DOHH2 (cell line): Measurements from ENCODE around the gene MPZL3.

Source experiments
- H3F3A ChIP-seq: fragments of 200-600 bp; sonication (generic), shearing (Covaris generic); 2 replicates; pipeline ENCODE4 v1.6.0; 2016; ENCODE audit warnings: antibody characterized with exemption, mild to moderate bottlenecking; ENCODE audit not compliant: control insufficient read depth, insufficient read depth
- H3K27ac ChIP-seq: fragments of 200-600 bp; sonication (generic); 2 replicates; pipeline ENCODE4 v1.5.1; 2014; ENCODE audit warnings: low read depth, mild to moderate bottlenecking, low read length, moderate library complexity
- H3K27me3 ChIP-seq: fragments of 200-600 bp; sonication (generic); 2 replicates; pipeline ENCODE4 v1.6.1; 2014; ENCODE audit warnings: mild to moderate bottlenecking, low read length, mixed read lengths; ENCODE audit not compliant: control insufficient read depth
- H3K36me3 ChIP-seq: fragments of 200-600 bp; sonication (generic); 2 replicates; pipeline ENCODE4 v1.6.1; 2014; ENCODE audit warnings: mild to moderate bottlenecking, low read length, moderate library complexity, mixed read lengths; ENCODE audit not compliant: control insufficient read depth
- H3K4me1 ChIP-seq: fragments of 200-600 bp; sonication (generic); 2 replicates; pipeline ENCODE4 v1.6.1; 2014; ENCODE audit warnings: mild to moderate bottlenecking, low read length, mixed read lengths; ENCODE audit not compliant: control insufficient read depth
- H3K4me2 ChIP-seq: fragments of 200-600 bp; sonication (generic); 2 replicates; pipeline ENCODE4 v1.6.0; 2014; ENCODE audit warnings: mild to moderate bottlenecking, low read length, moderate library complexity
- H3K4me3 ChIP-seq: fragments of 200-600 bp; sonication (generic); 2 replicates; pipeline ENCODE4 v1.5.1; 2014; ENCODE audit warnings: mild to moderate bottlenecking, low read length, mixed read lengths
- H3K79me2 ChIP-seq: fragments of 200-600 bp; sonication (generic); 2 replicates; pipeline ENCODE4 v1.6.1; 2014; ENCODE audit warnings: mild to moderate bottlenecking, low read length, mixed read lengths; ENCODE audit not compliant: control insufficient read depth
- H3K9me2 ChIP-seq: fragments of 200-600 bp; sonication (generic); replicated peaks from 2 replicates; pipeline ENCODE4 v1.6.1; 2014; ENCODE audit warnings: mild to moderate bottlenecking, low read length, mixed read lengths; ENCODE audit not compliant: control insufficient read depth
- H3K9me3 ChIP-seq: fragments of 200-600 bp; sonication (generic); 2 replicates; pipeline ENCODE4 v1.6.1; 2014; ENCODE audit warnings: antibody characterized with exemption, low read length, mixed read lengths; ENCODE audit not compliant: control insufficient read depth, insufficient read depth
- H4K20me1 ChIP-seq: fragments of 200-600 bp; sonication (generic); 2 replicates; pipeline ENCODE4 v1.6.0; 2014; ENCODE audit warnings: low read depth, mild to moderate bottlenecking, antibody characterized with exemption, low read length, moderate library complexity; ENCODE audit not compliant: control insufficient read depth, insufficient read depth
- EZH2phosphoT487 ChIP-seq: fragments of 200-600 bp; sonication (generic); IDR thresholded peaks from 2 replicates; pipeline ENCODE4 v1.6.1; 2017; ENCODE audit warnings: borderline replicate concordance, mild to moderate bottlenecking, antibody characterized with exemption, low read length, moderate library complexity, mixed read lengths
- TF ChIP-seq, protein P1 (sequence below): fragments of 200-600 bp; sonication (generic); IDR thresholded peaks from one replicate; pipeline ENCODE4 v1.5.1; 2014; ENCODE audit warnings: antibody characterized with exemption, mild to moderate bottlenecking, low read depth, low read length; ENCODE audit not compliant: poor library complexity, severe bottlenecking

The MPZL3 gene

DNA sequence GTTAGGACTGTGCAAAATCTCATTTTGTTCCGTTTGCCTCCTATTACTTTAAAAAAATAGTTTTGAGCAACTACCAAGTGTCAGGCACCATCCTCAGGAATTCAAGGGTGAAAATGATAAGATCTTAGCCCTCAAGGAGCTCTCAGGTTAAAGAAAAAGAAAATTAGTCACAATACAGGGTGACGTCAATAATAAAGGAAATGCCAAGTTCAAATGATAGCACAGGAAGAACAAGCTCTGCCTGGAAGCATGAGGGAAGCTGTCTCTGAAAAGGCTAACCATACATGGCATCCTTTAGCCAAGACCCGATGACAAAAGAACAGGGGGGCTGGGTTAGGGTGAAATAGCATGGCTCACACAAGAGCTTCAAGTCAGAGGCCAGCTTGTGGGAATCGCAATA, 23.0 kb upstream of the MPZL3 start:
- H3K9me3 ChIP-seq: no peaks in the 10 kb centered on the region
- no peak overlapping the region for H3K27ac ChIP-seq
- TF ChIP-seq, protein P1, sequence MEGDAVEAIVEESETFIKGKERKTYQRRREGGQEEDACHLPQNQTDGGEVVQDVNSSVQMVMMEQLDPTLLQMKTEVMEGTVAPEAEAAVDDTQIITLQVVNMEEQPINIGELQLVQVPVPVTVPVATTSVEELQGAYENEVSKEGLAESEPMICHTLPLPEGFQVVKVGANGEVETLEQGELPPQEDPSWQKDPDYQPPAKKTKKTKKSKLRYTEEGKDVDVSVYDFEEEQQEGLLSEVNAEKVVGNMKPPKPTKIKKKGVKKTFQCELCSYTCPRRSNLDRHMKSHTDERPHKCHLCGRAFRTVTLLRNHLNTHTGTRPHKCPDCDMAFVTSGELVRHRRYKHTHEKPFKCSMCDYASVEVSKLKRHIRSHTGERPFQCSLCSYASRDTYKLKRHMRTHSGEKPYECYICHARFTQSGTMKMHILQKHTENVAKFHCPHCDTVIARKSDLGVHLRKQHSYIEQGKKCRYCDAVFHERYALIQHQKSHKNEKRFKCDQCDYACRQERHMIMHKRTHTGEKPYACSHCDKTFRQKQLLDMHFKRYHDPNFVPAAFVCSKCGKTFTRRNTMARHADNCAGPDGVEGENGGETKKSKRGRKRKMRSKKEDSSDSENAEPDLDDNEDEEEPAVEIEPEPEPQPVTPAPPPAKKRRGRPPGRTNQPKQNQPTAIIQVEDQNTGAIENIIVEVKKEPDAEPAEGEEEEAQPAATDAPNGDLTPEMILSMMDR: no peak
- TF ChIP-seq EZH2phosphoT487: no peak
- no peaks in the 10 kb centered on the region for H4K20me1 ChIP-seq
- H3K27me3 ChIP-seq: no peaks in the 10 kb centered on the region
- H3K36me3 ChIP-seq: no peaks in the 10 kb centered on the region
- H3K4me3 ChIP-seq: no peak overlapping the region
- H3K4me1 ChIP-seq: peaks cover 8% of the 10 kb centered on the region
- no peaks in the 10 kb centered on the region for H3F3A ChIP-seq
- no peaks in the 10 kb centered on the region for H3K9me2 ChIP-seq
- no peak overlapping the region for H3K4me2 ChIP-seq
- H3K79me2 ChIP-seq: no peaks in the 10 kb centered on the region

DNA sequence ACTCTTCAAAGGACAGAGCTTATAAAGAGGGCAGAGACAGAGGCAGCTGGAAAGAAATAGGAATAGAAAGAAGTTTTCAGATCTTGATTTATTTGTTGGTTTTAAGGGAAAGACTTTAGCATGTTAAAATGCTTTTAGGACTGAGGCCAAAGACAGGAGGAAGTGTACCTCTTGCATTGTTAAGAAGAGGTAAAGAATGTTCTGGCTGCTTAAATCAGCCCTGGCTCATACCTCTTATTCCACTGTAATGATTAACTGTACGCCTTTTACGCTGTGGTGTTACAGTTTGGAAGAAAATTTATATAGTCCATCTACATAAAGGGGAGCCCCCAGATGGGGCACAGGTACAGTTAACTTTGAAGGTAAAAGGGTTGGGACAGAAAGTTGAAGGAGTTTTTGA, 22.0 kb upstream of the MPZL3 start:
- Histone ChIP-seq H3K9me2 (no peaks in the 10 kb centered on the region), H3K79me2 (no peaks in the 10 kb centered on the region), H3K27me3 (no peaks in the 10 kb centered on the region), H3K4me3 (no peak overlapping the region), H4K20me1 (no peaks in the 10 kb centered on the region), H3F3A (no peaks in the 10 kb centered on the region), H3K36me3 (no peaks in the 10 kb centered on the region), H3K27ac (no peak overlapping the region), H3K9me3 (no peaks in the 10 kb centered on the region), H3K4me2 (no peak overlapping the region), H3K4me1 (peaks cover 6% of the 10 kb centered on the region)
- no peak for TF ChIP-seq EZH2phosphoT487
- TF ChIP-seq, protein P1: no peak

DNA sequence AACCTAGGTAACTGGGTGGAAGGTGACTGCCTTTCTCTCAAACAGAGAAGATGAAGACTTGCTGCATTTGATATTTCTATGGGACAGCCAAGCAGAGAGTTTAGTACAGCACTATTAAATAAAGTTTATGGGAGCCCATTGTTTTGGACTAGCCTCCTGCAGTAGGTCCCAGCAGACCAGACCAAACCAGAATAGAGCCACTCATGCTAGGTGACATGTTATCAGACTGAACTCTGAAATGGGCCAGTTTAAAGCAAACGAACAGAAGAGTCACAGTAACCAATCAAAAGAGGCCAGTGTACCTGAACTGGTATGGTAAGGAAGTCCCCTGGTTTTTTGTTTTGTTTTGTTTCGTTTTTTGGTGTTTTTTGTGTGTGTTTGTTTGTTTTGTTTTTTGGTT, 19.8 kb upstream of the MPZL3 start:
- H3K9me2 ChIP-seq: no peaks in the 10 kb centered on the region
- TF ChIP-seq EZH2phosphoT487: no peak
- TF ChIP-seq, protein P1: no peak
- H3K27ac ChIP-seq: no peak overlapping the region
- H4K20me1 ChIP-seq: no peaks in the 10 kb centered on the region
- H3K4me3 ChIP-seq: no peak overlapping the region
- no peaks in the 10 kb centered on the region for H3K9me3 ChIP-seq
- H3K4me2 ChIP-seq: no peak overlapping the region
- H3K27me3 ChIP-seq: no peaks in the 10 kb centered on the region
- no peaks in the 10 kb centered on the region for H3F3A ChIP-seq
- H3K79me2 ChIP-seq: no peaks in the 10 kb centered on the region
- H3K36me3 ChIP-seq: no peaks in the 10 kb centered on the region
- peaks cover 6% of the 10 kb centered on the region for H3K4me1 ChIP-seq

DNA sequence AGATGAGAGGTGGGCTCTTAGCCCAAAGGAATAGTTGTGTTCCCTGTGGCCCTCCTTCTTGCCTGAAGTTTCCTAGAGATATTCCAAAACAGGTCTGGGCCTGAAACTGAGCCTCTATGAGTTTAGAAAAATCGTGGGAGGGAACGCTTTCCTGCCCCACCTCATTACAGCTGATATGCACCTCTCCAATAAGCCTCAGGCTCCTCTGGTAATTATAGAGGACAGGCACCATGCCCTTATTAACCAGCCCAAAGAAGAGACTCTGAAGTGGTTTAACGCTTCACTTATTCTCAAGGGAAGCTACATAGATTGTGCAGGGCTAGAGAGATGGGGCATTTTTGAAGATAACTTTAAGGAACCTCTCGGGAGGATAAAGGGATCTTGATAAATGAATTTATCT, 15.3 kb upstream of the MPZL3 start:
- Histone ChIP-seq H3K4me2 (no peak overlapping the region), H3K4me1 (peaks cover 15% of the 10 kb centered on the region), H3K27me3 (peaks cover 16% of the 10 kb centered on the region), H3K9me2 (no peaks in the 10 kb centered on the region), H3F3A (no peaks in the 10 kb centered on the region), H3K36me3 (no peaks in the 10 kb centered on the region), H3K9me3 (no peaks in the 10 kb centered on the region), H3K4me3 (no peak overlapping the region), H4K20me1 (no peaks in the 10 kb centered on the region), H3K79me2 (no peaks in the 10 kb centered on the region), H3K27ac (no peak overlapping the region)
- no peak for TF ChIP-seq EZH2phosphoT487
- TF ChIP-seq, protein P1: no peak
